Measurements from ENCODE around the gene MXD4. TPM values are rescaled to one million over a fixed set of nuclear protein-coding genes. Genes with fewer than 3 reads are reported as not detected.

The MXD4 gene
- polyA plus RNA-seq, 1 of the 3 experiments (the other 2 are of a cell fraction): 38.6 TPM

GRCh38 chr4:2301225-2301642 lies 39.3 kb upstream of the MXD4 start:
- Histone ChIP-seq H3K9me2 (no peaks in the 10 kb centered on the region), H3K36me3 (replicated peaks in 1 of 2; ENCODE audit: control insufficient read depth in 1 of 2, insufficient read depth in 2 of 2, low read length in 1 of 2) (no peaks in the 10 kb centered on the region), H2AFZ (ENCODE audit: low read depth) (no peak overlapping the region), H3K27ac (ENCODE audit: low read depth in 2 of 2, low read length in 1 of 2) (no peak overlapping the region), H3K4me3 (ENCODE audit: low read depth in 2 of 2, low read length in 1 of 2) (no peak overlapping the region), H3K27me3 (ENCODE audit: insufficient read depth) (no peaks in the 10 kb centered on the region), H3K9me3 (no peaks in the 10 kb centered on the region), H3K79me2 (ENCODE audit: insufficient read depth) (no peaks in the 10 kb centered on the region), H3K4me2 (no peak overlapping the region), H3F3A (replicated peaks; ENCODE audit: insufficient read depth) (no peaks in the 10 kb centered on the region), H3K9ac (no peak overlapping the region), H4K20me1 (ENCODE audit: insufficient read depth) (no peaks in the 10 kb centered on the region), H3K4me1 (ENCODE audit: control insufficient read depth in 1 of 2, insufficient read depth in 2 of 2, low read depth in 1 of 2, low read length in 1 of 2) (peaks cover 0 to 10% of the 10 kb centered on the region in 2 experiments; a peak in 1 of 4 replicates)
- DNase-seq: no peak
- no peak for TF ChIP-seq CHD2 (IDR thresholded peaks at IDR 0.05; ENCODE audit: low read length, partially characterized antibody)
- CTCF ChIA-PET: interaction anchor here (1.5 kb wide), 1 partner anchor 10 kb away, joined by 4 read pairs; no protein-coding TSS in a partner anchor
- POLR2A ChIA-PET: no interaction called here
- 73% methylated on average over 8 of the region's 14 CpGs for WGBS (ENCODE audit: low lambda C conversion rate)

- TF ChIP-seq JUND (IDR thresholded peaks at IDR 0.05) (no peak), FOXJ3 (CRISPR knock-in tag; IDR thresholded peaks at IDR 0.05) (no peak), RXRA (IDR thresholded peaks at IDR 0.05; ENCODE audit: borderline replicate concordance, low read depth) (no peak), FOSL2 (IDR thresholded peaks at IDR 0.05; ENCODE audit: borderline replicate concordance, low read depth) (no peak), USF2 (IDR thresholded peaks at IDR 0.05; ENCODE audit: borderline replicate concordance, low read depth, low read length) (no peak), SMC3 (IDR thresholded peaks at IDR 0.05; ENCODE audit: low read depth, low read length) (no peak), NFIC (IDR thresholded peaks at IDR 0.05; ENCODE audit: borderline replicate concordance) (no peak), ELF1 (IDR thresholded peaks at IDR 0.05) (no peak), TEAD4 (IDR thresholded peaks at IDR 0.05; ENCODE audit: borderline replicate concordance, insufficient read depth) (no peak), ZBTB33 (IDR thresholded peaks at IDR 0.05; ENCODE audit: borderline replicate concordance, low read depth) (no peak), MXI1 (IDR thresholded peaks at IDR 0.05; ENCODE audit: low read depth, low read length) (no peak), YY1 (IDR thresholded peaks at IDR 0.05; ENCODE audit: low read depth) (no peak), CHD2 (IDR thresholded peaks at IDR 0.05; ENCODE audit: low read length, partially characterized antibody) (no peak), GABPA (IDR thresholded peaks at IDR 0.05; ENCODE audit: low read depth) (no peak), NRF1 (IDR thresholded peaks at IDR 0.05; ENCODE audit: low read depth, low read length) (no peak), RCOR1 (IDR thresholded peaks at IDR 0.05; ENCODE audit: low read length) (no peak), TAF1 (IDR thresholded peaks at IDR 0.05; ENCODE audit: borderline replicate concordance, low read depth, low read length) (no peak), MAX (IDR thresholded peaks at IDR 0.05; ENCODE audit: low read depth) (no peak)
- CTCF ChIA-PET: no interaction called here
- H3K9me2 ChIP-seq: no peaks in the 10 kb centered on the region
- H3K27me3 ChIP-seq (ENCODE audit: insufficient read depth): no peaks in the 10 kb centered on the region
- 92% methylated on average over 25 of the region's 37 CpGs for WGBS (ENCODE audit: low lambda C conversion rate)
- no peak overlapping the region for H3K4me2 ChIP-seq
- H3K27ac ChIP-seq (ENCODE audit: low read depth in 2 of 2, low read length in 1 of 2): no peak overlapping the region
- no peaks in the 10 kb centered on the region for H3K79me2 ChIP-seq (ENCODE audit: insufficient read depth)
- H3K4me1 ChIP-seq (ENCODE audit: control insufficient read depth in 1 of 2, insufficient read depth in 2 of 2, low read depth in 1 of 2, low read length in 1 of 2): peaks cover 0 to 13% of the 10 kb centered on the region in 2 experiments; a peak in 1 of 4 replicates
- no peak overlapping the region for H3K9ac ChIP-seq
- H3K9me3 ChIP-seq: no peaks in the 10 kb centered on the region
- no peaks in the 10 kb centered on the region for H4K20me1 ChIP-seq (ENCODE audit: insufficient read depth)
- no peaks in the 10 kb centered on the region for H3K36me3 ChIP-seq (replicated peaks in 1 of 2; ENCODE audit: control insufficient read depth in 1 of 2, insufficient read depth in 2 of 2, low read length in 1 of 2)
- H2AFZ ChIP-seq (ENCODE audit: low read depth): no peak overlapping the region
- POLR2A ChIA-PET: no interaction called here
- H3K4me3 ChIP-seq (ENCODE audit: low read depth in 2 of 2, low read length in 1 of 2): no peak overlapping the region
- DNase-seq: no peak
- H3F3A ChIP-seq (replicated peaks; ENCODE audit: insufficient read depth): no peaks in the 10 kb centered on the region
Observed at GRCh38 chr4:2300431-2301224, 38.7 kb upstream of the MXD4 start.

Data from SK-N-SH (cell line).